Activated gamma-delta T cell (primary cell): Measurements from ENCODE around the gene RNF11.

Experiments used
- DNase-seq: peaks from one replicate; lab custom pipeline; 2025; lab: John Stamatoyannopoulos, UW

Gene RNF11

DNA sequence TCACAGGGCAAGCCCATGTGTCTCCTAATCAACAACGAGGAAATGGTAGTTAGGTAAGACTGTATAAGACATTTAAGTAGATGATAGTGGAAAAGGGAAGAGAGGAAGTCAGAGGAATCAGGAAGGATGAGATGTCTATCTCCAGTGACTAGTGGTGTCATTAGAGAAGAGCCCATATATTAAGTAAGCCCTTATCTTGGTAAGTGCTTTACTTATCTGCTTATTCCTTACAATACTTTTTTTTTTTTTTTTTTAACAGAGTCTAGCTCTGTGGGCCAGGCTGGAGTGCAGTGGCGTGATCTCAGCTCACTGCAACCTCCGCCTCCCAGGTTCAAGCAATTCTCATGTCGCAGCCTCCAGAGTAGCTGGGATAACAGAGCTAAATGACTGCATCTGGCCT lies 29.5 kb downstream of the RNF11 start:
- DNase-seq = no peak

DNA sequence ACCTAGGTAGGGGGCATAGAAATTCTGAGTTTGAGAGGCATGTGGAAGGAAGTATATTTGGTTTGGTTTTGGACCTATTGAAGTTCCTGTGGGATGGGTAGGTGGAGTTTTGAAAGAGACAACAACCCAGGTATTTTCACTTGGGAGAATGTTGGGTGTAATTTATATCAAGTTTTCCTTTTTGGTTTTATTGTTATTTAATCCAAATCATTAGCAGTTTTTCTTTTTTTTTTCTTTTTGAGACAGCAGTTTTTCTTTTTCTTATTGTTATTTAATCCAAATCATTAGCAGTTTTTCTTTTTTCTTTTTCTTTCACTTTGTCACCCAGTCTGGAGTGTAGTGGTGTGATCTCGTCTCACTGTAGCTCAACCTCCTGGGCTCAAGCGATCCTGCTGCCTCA lies 30.1 kb downstream of the RNF11 start:
- no peak for DNase-seq

DNA sequence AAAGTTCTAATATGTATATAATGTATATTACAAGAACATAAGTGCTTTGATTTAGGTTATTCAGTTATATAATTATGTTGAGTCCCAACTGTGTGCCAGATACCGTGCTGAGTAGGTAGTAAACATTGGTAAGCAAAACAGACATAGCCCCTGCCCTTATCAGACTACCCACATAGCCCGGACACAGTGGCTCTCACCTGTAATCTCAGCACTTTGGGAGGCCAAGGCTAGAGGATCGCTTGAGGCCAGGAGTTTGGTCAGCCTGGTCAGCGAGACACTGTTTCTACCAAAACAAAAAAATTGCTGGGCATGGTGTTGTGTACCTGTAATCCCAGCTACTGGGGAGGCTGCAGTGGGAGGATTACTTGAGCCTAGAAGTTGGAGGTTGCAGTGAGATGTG lies 30.7 kb downstream of the RNF11 start:
- no peak for DNase-seq

DNA sequence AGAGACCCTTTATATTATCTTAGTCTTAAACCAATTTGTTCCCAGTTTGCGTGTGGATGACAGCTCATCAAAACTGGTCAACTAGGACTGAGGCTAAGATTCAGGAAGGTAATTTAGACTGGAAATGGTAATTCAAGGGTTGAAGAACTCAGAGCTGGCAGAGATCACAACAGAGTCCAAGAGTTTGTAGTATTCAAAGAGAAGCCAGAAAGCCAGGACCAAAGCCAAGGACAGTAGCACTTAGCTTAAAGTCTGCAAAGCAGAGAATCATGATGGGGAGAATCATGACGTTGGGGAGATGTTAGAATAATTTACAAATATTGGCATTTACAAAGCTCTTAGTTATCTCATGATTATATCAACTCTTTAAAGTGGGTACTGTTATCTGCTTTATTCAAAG lies 32.6 kb downstream of the RNF11 start:
- no peak for DNase-seq

DNA sequence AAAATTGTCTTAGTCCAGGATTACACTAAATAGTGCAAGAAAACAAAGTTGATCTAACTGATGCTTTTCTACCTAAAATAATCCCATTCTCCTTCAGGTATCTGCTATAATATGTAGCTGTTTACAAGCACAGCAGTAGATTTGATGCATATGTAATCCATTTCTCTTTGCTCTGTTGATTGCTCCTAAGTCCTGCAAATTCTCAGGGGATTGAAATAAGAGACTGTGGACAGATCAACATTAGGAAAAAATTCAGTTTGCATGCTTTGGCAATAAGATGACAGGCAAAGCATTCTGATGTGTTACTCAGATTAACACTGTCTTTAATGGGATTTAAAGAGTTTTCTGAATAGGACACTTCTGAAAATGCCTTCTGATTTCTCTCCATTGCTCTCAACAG lies 34.7 kb downstream of the RNF11 start:
- DNase-seq = no peak

DNA sequence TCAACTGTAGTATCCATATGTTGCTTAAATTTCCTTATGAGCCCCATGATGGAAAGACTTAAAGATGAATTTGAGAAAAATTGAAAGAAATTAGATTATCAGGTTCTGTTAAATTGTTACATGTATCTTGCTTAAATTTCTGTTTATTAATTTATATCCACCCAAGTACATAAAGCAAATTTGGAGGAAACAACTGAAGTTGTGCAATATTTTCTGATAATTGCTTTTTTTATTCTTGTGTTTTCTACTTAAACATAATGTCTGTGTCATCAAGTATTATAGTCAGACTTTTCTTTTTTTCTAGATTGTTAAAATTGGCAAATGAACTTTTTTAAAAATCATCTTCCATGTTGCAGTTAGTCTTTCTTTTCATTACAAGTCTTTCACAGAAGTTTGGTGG lies 36.8 kb downstream of the RNF11 start:
- DNase-seq = no peak

DNA sequence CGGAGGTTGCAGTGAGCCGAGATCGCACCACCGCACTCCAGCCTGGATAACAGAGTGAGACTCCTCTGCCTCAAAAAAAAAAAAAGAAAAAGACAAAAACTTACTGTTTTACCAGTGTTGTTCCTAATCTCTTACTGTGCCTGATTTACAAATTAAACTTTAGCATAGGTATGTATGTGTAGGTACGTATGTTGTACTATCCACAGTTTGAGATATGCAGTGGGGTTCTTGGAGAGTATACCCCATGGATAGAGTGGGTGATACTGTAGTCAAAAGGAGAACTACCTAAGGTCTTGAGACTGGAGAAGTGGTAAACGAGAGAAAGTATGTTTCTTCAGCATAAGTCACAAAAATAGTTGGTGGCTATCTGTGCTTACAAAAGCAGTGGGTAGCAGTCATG lies 38.6 kb downstream of the RNF11 start:
- no peak for DNase-seq

DNA sequence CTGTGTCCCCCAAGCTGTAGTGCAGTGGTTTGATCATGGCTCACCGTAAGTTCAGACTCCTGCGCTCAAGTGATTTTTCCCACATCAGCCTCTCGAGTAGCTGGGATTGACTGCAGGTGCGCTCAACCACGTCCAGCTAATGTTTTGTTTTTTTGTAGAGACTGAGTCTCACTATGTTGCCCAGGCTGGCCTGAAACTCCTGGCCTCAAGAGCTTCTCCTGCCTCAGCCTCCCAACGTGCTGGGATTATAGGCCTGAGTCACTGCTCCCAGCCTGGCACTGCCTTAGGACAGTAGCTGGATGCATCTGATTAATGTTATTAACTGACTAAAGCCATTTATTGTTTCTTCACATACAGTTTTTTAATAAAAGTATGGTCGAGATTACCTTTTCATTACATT lies 40.2 kb downstream of the RNF11 start:
- no peak for DNase-seq

DNA sequence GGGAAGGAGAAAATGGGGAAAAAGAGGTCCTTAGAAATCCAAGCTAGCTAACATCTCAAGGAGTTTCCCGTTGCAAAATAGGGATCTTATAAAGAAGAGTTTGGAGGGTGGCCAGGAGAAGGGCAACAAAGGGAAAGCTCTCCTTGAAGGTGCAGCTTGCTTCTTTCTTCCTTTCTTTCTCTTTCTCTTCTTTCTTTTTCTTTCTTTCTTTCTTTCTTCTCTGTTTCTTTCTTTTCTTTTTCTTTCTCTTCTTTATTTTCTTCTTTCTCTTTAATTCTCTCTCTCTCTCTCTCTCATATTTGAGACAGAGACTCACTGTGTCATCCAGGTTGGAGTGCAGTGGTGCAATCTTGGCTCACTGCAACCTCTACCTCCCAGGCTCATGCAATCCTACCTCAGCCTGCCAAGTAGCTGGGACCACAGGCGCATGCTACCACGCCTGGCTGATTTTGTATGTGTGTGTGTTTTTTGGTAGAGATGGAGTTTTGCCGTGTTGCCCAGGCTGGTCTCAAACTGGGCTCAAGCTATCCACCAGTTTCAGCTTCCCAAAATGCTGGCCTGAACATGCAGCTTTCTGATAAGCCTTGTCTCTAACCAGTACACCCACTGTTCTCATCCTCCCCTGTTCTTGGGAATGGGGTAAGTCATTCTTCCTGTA lies 44.4 kb downstream of the RNF11 start:
- DNase-seq = no peak

DNA sequence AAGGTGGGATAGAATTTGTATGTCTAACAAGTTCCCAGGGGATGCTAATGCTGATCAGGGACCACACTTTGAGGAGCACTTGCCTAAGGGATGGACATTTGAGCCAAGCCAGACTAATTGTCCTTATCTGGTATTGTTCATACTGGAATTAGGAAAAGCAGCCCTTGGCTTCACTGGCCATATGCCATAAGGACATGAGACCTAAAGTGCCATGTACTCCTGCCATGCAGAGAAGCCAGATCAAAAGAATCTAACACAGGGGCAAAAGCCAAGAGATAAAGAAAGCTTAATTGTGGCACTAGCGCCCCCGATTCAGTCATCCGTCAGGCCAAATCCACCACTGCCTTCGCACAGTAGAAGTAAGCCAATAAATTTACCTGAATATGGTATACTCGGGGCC lies 45.7 kb downstream of the RNF11 start:
- DNase-seq = no peak

DNA sequence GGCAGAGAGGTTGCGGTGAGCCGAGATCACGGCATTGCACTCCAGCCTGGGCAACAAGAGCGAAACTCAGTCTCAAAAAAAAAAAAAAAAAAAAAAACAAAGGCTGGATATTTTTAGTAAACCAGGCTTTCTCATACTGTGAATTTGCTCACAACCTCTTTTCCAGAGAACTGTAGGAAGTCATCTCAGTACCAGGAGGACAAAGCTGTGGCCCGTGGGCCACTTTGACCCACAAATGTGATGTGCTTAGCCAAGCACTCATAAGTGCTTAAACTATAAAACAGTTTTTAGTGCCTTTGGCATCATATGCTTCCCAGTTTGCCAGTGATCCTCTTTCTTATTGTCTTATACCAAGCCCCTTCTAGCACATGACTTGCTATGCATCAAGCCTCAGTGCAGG lies 46.5 kb downstream of the RNF11 start:
- no peak for DNase-seq

DNA sequence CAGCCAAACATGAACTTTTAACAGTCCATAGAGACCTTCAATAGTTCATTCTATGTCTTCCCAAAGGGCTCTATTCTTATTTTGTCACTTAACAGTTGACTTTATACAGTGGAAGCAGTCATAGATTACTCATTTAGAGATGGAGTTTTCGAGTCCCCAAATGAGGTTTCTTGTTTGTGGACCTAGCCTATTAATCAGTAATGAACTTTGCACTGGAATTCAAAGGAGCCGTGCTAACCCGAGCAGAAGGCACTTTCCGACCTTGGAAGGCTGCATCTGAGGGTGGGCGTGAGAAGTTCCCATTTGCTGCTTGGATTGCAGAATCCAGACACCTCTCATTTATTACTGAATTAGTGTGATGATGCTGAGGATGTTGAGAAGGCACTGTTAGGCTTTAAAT lies 47.9 kb downstream of the RNF11 start:
- no peak for DNase-seq

DNA sequence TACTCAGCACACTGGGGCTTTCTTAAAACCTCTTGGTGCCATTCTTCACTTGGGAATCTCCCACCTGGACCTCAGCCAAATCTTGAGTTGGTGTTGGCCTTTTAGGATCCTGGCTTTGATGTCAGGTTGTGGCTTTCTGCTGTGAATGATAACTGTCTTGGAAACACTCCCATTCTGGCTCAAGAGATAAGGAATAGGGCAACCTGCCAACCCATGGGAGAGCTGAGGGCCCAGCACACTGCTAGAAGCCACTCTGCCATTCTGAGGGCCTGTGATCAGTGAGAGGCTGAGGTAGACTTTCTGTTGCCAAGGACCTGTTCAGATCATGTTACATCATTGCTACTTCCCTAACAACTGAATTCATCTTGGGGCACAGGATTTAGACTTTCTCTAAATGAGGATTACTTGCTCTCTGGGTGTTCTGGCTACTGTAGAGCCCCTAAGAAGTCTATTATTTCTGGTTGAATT lies 48.4 kb downstream of the RNF11 start:
- no peak for DNase-seq

DNA sequence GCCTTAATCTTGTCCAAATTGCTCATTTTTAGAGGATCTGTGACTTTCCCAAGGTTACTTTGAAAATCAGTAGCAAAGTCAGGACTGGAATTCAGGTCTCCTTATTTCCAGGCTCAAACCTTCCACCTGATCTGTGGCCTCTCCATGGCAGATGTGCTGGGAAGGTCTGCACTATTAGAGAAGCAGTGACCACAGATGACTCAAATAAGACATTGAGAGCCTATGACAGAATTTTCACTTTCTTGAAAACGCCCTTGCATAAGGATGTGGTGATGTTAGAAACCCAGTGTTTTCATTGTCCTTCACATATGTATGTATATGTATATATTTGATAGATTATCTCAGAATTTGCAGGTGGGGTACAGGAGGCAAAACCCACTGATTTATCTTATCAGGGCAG lies 49.0 kb downstream of the RNF11 start:
- no peak for DNase-seq

DNA sequence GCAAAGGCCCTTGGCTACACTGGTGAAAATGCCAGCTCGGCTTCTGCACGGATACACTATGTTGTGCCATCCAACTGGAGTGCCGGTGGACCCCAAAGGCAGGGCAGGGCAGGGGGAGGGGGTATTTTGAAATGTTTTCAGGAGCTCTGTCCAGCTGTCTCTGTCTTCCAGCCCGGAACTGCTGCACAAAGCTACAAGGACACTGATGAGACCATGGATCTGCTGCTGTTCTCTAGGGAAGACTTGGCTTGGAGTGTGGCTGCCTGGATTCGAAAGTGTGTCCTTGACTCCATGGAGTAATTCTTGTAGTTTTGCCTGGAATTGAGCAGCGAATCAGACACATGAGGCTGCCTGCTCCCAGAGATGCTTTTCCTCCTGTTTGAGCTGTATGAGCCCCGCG lies 51.9 kb downstream of the RNF11 start:
- DNase-seq = no peak

DNA sequence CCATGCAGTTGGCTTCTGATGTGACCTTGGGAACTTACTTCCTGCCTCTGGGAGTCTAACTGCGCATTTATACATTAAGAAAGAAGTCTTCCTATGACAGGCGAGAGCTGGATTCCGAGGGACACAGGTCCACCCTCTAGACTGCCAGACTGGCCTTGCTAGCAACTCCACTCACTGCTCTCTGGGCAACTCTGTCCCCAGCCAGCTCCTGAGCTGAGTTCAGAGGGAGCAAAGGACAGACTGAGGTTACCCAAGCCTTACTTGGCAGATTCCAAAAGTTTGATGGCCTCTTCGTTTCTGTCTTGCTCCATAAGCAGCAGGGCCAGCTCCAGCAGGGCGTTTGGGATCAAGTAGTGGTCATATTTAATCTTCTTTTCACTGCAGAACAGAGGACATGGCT lies 52.5 kb downstream of the RNF11 start:
- DNase-seq = no peak

DNA sequence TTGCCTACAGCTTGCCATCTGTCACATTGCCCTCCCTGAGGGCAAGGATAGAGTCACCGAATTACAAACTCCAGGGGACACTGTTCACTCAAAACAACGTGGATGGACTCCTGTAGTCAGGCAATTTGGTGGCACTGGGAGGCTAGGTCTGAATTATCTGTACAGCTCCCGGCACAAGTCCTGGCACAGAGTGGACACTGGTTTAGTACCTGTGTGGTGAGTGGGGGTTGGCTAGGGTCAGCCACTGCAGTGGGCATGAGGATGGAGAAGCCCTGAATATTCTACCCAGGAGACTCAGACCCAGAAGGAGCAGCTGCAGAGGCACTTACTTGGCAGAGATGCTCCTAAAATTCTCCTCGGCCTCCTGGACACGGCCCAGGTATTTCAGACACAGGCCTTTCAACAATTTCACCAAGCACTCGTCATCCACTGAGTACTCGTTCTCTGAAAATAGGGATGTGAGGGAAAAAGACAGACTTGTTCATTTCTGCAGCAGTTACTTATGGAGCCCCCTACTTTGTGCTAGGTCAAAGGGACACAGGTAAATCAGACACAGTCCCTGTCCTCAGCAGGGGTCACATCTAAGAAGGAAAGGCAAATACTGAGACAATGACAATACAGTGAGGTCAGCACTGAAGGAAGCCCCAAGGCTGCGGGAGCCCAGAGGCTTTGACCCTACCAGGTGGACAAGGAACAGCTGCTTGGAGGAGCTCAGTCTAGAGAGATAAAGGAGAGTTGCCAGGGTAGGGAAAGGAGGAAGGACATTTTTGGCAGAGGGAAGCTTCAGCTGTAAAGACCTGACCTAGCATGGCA lies 53.8 kb downstream of the RNF11 start:
- no peak for DNase-seq

DNA sequence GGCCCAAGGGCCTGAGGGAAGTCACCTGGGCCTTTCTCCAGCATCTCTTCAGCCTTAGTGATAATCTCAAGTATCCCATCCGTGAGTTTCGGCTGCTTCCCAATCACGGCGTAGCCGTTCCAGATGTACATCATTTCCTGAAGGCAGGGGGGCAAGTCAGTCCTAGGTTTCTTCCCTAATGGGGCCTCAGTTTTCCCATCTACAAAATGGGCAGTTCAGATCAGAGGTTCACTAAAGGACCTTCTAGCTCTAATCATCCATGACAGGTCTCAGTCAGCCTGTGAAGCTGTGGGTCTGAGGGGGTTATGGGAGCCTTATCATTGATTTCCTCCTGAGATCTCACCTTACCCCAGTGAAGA lies 54.4 kb downstream of the RNF11 start:
- no peak for DNase-seq

DNA sequence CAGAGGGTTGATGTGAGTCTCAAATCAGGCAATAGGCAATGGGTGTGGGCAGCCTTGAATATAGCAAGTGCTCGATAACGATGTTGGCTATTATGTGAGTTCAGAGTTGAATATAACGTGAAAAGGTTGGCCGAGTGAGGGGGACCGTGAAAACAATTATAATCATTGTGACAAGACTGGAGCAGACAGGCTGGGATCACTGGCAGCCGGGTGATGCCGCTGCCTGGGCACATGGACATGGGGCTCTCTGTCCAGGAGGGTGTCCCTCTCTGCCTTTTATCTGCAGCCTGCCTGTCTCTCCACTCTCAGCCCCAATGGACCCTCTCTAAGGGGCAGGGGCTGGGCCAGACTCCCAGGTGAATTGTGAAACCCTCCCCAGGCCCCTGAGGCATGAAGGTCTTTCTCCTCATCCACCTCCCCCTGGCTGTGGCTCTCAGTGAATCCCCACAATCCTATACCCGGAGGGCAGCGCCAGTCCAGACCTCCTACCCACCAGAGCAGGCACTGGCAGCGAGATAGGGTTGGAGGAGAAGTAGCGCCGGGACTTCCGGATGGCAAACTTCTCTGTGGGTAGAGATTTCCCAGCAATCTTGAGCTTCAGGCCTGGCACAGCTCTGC lies 57.9 kb downstream of the RNF11 start:
- DNase-seq = no peak

DNA sequence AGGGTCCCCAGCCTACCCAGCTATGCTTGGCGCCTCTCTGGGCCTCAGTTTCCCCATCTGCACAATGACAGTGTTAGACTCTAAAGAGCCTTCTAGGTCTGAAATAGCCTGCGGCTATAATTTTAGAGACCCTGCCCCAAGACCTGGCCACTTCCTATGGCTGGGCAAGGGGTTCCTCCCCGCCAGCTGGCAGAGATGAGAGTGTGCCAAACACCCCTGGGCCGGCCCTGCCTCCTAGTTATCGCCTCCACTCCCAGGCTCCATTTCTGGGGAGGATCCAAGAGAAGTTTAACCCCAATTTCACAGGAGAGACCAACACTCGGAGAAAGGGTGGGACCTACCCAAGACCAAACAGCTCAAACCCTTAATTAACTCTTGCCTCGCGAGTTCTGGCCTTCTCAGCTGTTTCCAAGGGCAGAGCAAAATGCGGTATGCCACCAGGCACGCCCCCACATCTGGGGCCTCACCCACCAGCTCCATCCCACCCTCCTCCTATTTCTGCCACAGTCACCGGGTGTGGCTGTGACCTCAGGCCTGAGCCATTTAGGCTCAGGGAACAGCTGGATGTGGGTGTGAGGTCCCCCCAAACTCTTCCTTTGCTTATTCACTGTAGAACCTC lies 58.6 kb downstream of the RNF11 start:
- DNase-seq = no peak

DNA sequence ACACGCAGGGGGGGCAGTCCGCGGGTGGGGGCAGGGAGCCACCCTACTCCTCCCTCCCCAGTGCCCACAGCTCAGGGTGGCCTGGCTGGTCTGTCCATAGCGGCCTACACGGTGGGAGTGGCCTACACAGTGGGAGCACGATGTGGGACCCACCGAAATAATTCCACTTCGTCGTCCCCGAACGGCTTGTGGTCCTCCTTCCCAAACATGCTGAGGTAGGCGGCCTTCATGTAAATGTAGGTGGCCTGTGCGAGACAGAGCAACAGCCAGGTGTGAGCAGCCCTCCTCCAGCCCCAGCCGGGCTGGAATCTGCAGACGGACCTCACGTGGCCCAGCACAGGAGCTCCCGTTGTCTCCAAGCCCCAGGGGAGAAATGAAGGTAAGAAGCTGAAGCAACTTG lies 59.9 kb downstream of the RNF11 start:
- no peak for DNase-seq

DNA sequence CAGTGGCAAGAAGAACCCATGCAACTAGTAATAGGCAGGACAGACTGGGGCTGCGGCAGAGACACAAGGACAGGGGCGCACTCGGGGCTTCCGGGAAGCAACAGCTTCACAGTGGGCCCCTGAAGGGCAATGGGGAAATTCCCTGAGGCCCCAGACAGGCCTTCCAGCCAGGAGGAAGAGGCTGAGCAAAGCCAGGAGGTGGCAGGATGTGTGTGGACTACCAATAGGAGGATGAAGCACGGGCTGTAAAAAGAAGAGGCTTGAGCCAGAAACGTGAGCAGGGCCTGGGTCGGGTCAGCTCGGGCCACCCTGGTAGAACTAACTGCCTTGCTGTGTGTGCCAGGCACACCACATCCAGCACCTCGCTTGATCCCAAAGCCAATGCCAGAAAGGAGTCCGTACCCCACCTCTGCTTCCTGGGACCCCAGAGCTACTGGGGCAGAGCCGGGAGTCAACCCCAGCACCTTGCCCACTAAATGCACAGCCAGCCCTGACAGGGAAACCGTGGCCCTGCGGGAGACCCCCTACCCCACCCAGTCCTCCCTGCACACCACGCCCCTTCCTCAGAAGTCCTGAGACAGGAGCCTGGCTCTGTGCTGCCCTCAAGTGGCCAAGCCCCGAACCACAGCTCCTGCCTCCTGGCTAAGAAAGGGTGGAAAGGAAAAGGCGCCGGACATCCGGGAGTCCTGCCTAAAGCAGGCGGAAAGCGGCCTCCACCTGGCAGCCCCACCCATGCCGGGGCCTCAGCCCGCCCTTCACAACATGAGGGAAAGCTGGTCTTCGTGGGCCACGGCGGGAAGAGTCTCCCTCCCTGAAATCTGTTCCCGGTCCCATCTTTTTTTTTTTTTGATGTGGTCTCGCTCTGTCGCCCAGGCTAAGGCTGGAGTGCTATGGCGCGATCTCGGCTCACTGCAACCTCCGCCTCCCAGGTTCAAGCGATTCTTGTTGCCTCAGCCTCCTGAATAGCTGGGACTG lies 60.6 kb downstream of the RNF11 start:
- peak; percentile 15 for DNase-seq
